Fibroblast of villous mesenchyme (primary cell): ENCODE results near the gene PLA2G15. TPM values are rescaled to one million over a fixed set of nuclear protein-coding genes. Genes with fewer than 3 reads are reported as not detected.

Experiments used
- DNase-seq: peaks from one replicate; pipeline ENCODE4 v3.0.0-alpha.2; 2010; ENCODE audit warnings: low read depth
- H3K4me3 ChIP-seq: 2 replicates; pipeline ENCODE4 v1.5.1; 2011; ENCODE audit warnings: low read depth, mild to moderate bottlenecking, low read length
- total RNA-seq: library from RNA; depleted of rRNA; stranded (reverse); fragments of >200 nt; gene quantifications from 2 replicates; pipeline ENCODE4 v1.2.3, GENCODE V29; 2012
- TF ChIP-seq, protein P1 (sequence below): IDR thresholded peaks from 2 replicates; pipeline ENCODE4 v1.5.1; 2012; ENCODE audit warnings: low read depth, mild to moderate bottlenecking, low read length; ENCODE audit not compliant: insufficient read depth

The PLA2G15 gene, protein sequence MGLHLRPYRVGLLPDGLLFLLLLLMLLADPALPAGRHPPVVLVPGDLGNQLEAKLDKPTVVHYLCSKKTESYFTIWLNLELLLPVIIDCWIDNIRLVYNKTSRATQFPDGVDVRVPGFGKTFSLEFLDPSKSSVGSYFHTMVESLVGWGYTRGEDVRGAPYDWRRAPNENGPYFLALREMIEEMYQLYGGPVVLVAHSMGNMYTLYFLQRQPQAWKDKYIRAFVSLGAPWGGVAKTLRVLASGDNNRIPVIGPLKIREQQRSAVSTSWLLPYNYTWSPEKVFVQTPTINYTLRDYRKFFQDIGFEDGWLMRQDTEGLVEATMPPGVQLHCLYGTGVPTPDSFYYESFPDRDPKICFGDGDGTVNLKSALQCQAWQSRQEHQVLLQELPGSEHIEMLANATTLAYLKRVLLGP
- 17.4 and 19.9 TPM in 2 replicates for total RNA-seq

DNA sequence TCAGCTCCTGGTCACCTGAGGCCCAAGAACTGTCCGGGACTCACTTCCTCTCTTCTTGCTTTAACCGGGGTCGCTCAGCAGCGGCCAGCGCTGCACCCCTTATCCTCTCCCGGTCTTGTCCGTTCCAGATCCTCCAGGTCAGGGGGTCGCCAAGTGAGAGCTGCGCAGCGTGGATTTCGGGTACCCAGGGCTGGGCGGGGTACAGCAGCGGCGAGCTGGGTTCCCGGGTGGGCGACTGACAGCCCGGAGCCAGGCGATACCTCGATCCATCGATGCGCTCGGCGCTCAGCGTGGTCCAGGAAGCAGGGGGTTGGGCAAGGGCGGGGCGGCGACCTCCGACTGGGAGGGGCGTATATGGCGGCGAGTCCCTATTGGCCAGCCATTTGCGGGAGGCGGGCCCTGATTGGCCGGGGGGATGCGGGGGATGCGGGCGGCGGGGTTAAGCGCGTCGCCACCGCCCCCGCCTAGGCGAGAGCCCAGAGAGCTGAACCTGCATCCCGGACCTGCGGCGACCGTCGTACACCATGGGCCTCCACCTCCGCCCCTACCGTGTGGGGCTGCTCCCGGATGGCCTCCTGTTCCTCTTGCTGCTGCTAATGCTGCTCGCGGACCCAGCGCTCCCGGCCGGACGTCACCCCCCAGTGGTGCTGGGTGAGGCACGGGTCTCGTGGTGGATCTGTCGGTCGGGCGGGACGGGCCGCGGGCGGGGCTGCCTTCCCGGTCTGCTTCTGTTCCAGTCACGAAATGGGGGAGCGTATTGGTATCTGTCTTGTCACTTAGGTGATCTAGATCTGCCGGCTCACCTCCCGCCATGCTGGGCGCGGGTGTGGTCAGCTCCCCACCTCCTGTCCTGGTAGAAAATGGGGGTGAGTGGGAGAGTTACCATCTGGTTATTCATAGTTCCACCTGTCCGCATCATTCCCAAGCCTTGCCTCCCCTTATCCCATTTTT is at the start of gene PLA2G15:
Gene PLA2G15 (plus strand): TSS at position 471 of the 951 bp plus-strand sequence. CDS start 54 bp downstream, at position 525.
- peak; percentile 96 for DNase-seq
- H3K4me3 ChIP-seq, result peak within 1 kb of the TSS; percentile 98
- TF ChIP-seq, protein P1, sequence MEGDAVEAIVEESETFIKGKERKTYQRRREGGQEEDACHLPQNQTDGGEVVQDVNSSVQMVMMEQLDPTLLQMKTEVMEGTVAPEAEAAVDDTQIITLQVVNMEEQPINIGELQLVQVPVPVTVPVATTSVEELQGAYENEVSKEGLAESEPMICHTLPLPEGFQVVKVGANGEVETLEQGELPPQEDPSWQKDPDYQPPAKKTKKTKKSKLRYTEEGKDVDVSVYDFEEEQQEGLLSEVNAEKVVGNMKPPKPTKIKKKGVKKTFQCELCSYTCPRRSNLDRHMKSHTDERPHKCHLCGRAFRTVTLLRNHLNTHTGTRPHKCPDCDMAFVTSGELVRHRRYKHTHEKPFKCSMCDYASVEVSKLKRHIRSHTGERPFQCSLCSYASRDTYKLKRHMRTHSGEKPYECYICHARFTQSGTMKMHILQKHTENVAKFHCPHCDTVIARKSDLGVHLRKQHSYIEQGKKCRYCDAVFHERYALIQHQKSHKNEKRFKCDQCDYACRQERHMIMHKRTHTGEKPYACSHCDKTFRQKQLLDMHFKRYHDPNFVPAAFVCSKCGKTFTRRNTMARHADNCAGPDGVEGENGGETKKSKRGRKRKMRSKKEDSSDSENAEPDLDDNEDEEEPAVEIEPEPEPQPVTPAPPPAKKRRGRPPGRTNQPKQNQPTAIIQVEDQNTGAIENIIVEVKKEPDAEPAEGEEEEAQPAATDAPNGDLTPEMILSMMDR, result no peak

DNA sequence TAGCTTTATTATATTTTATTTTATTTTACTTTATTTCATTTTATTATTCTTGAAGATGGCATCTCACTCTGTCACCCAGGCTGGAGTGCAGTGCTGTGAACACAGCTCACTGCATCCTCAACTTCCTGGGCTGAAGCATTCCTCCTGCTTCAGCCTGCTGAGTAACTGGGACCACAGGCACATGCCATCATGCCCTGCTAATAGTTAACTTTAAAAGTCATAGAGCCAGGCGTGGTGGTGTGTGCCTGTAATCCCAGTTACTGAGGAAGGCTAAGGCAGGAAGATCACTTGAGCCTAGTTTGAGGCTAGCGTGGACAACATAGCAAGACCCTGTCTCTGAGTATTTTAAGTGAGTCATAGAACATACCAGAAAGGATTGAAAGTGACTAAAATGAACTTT is 47.9 kb upstream of the PLA2G15 start:
- TF ChIP-seq, protein P1, result no peak
- DNase-seq, result no peak
- H3K4me3 ChIP-seq, result no peak overlapping the region

DNA sequence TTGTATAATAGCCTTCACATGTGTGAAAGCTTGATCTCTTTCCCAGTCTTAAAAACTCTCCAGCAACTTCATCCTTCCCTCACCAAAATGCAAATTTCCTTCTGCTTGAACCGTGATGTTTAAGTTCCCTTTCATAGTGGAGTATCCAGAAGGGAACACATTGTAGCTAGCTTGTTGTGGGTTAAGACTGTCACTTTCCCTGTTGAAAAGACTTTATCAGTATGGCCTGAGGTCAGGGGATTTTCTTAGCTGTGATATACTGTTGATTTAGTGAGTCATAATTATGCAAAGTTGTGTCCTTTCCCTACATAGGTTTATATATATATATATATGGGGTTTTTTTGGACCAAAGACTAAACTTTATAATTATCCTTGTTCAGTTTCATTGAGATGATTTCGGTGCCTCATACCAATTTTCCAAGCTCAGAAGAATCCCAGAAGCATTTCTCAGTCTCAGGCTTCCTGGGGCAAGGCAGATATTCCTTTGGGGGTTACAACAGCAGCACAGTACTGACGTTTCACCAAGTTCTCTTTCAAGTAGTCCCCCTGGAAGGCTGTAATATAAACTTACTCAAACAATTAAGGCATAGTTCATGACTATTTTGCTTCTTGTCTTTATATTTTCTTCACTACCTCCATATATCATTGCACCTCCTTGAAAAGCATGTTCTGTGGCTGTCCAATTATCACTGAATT is 44.9 kb upstream of the PLA2G15 start:
- DNase-seq, result peak; percentile 26

DNA sequence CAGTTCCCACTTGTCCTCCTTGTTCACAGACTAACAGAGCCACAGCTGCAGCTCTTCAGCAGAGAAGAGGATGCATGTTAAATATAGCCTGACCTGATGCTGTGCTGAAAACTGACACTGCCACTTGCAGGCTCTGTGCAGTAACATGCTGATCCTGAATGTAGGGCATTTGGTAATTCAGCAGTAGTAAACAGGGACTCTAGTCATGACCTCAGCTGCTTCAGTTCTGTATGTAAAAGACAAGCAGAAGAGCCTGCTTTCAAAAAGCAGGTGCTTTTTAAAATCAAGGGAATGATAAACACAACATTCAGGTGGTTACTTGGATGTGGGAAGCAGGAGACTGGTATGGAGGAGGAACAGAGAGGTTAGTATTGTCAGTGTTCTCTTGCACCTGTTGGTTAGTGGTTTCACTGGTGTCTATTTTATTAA is 43.1 kb upstream of the PLA2G15 start:
- H3K4me3 ChIP-seq, result no peak overlapping the region
- TF ChIP-seq, protein P1, result no peak
- peak; percentile 39 for DNase-seq

More for the DNA sequence above, 44.9 kb upstream of the PLA2G15 start:
- H3K4me3 ChIP-seq, result no peak overlapping the region
- TF ChIP-seq, protein P1, result no peak

DNA sequence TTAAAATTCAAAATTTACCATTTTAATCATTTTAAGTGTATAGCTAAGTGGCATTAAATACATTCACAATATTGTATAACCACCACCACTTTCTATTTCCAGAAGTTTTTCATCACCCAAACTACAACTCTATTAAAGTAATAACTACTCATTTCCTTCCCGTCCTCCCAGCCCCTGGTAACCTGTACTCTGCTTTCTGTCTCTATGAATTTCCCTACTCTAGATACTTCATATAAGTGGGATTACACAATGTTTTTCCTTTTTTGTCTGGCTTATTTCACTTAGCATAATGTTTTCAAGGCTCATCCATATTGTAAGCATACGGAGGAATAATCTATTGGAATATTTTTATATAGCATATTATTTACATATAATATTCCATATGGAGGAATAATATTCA is 38.9 kb upstream of the PLA2G15 start:
- no peak for DNase-seq
- H3K4me3 ChIP-seq, result no peak overlapping the region
- TF ChIP-seq, protein P1, result no peak

DNA sequence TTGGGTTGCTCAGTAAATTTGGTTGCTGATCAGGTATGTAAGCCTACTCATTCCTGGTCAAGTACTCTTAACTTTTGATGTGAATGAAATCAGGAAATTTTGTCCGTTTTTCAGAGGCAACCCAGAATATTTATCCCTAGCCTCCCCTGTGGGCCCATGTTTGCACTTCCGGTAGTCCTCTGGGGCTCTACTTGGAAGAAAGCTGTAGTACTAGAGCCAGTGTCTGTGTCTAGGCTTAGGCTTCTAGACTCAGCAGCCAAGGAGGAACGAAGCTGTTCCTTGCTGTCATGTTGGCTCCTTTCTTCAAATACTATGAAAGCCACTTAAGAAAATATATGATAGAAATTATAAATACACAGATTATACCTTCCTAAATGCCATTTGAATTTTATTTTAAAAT is 30.4 kb upstream of the PLA2G15 start:
- H3K4me3 ChIP-seq, result no peak overlapping the region
- no peak for DNase-seq
- TF ChIP-seq, protein P1, result no peak
